ENCODE measurements around the gene C1orf21.

GRCh38 chr1:184424945-184425344, 38.1 kb downstream of the C1orf21 start:
- TF ChIP-seq CTCF (IDR thresholded peaks at IDR 0.05) (no peak), EZH2 (IDR thresholded peaks at IDR 0.05; ENCODE audit: borderline replicate concordance, insufficient read depth, low read depth, low read length, poor library complexity, severe bottlenecking) (no peak)
